ENCODE data around the gene DIAPH2.

Gene DIAPH2

GRCh38 chrX:97211070-97211469 is 526.4 kb downstream of the DIAPH2 start:
- Histone ChIP-seq H3K79me2 (ENCODE audit: insufficient read depth, low read length) (no peaks in the 10 kb centered on the region), H3K9me2 (replicated peaks; ENCODE audit: low read depth, low read length) (no peaks in the 10 kb centered on the region), H3K9me3 (ENCODE audit: insufficient read depth, low read depth, low read length) (no peaks in the 10 kb centered on the region), H3K36me3 (ENCODE audit: insufficient read depth, low read length) (no peaks in the 10 kb centered on the region), H3K4me1 (ENCODE audit: insufficient read depth, low read length, poor library complexity, severe bottlenecking) (no peaks in the 10 kb centered on the region), H3K4me3 (ENCODE audit: low read length, poor library complexity, severe bottlenecking) (no peak overlapping the region), H3K4me2 (ENCODE audit: low read depth, low read length, poor library complexity, severe bottlenecking) (no peak overlapping the region), H3K27me3 (ENCODE audit: insufficient read depth, low read length, poor library complexity, severe bottlenecking) (no peaks in the 10 kb centered on the region), H3K9ac (ENCODE audit: low read depth, low read length, poor library complexity, severe bottlenecking) (no peak overlapping the region), H4K20me1 (ENCODE audit: insufficient read depth, low read length, poor library complexity, severe bottlenecking) (no peaks in the 10 kb centered on the region), H2AFZ (ENCODE audit: low read length) (no peak overlapping the region), H3F3A (ENCODE audit: low read depth) (no peaks in the 10 kb centered on the region)
- no peak for TF ChIP-seq EZH2phosphoT487 (IDR thresholded peaks at IDR 0.05; ENCODE audit: borderline replicate concordance)
- no peak for TF ChIP-seq CTCF (conservative IDR thresholded peaks at IDR 0.05; ENCODE audit: low read length)

- H3K4me1 ChIP-seq (ENCODE audit: insufficient read depth, low read length, poor library complexity, severe bottlenecking): no peaks in the 10 kb centered on the region
- H3K79me2 ChIP-seq (ENCODE audit: insufficient read depth, low read length): no peaks in the 10 kb centered on the region
- H3K9me3 ChIP-seq (ENCODE audit: insufficient read depth, low read depth, low read length): no peaks in the 10 kb centered on the region
- no peaks in the 10 kb centered on the region for H3F3A ChIP-seq (ENCODE audit: low read depth)
- H2AFZ ChIP-seq (ENCODE audit: low read length): no peak overlapping the region
- H3K27me3 ChIP-seq (ENCODE audit: insufficient read depth, low read length, poor library complexity, severe bottlenecking): no peaks in the 10 kb centered on the region
- no peaks in the 10 kb centered on the region for H4K20me1 ChIP-seq (ENCODE audit: insufficient read depth, low read length, poor library complexity, severe bottlenecking)
- H3K9ac ChIP-seq (ENCODE audit: low read depth, low read length, poor library complexity, severe bottlenecking): no peak overlapping the region
- H3K4me3 ChIP-seq (ENCODE audit: low read length, poor library complexity, severe bottlenecking): no peak overlapping the region
- no peak for TF ChIP-seq CTCF (conservative IDR thresholded peaks at IDR 0.05; ENCODE audit: low read length)
- H3K4me2 ChIP-seq (ENCODE audit: low read depth, low read length, poor library complexity, severe bottlenecking): no peak overlapping the region
- H3K9me2 ChIP-seq (replicated peaks; ENCODE audit: low read depth, low read length): no peaks in the 10 kb centered on the region
- no peaks in the 10 kb centered on the region for H3K36me3 ChIP-seq (ENCODE audit: insufficient read depth, low read length)
Measured at GRCh38 chrX:97215186-97215585, 530.5 kb downstream of the DIAPH2 start.

- Histone ChIP-seq H3F3A (ENCODE audit: low read depth) (no peaks in the 10 kb centered on the region), H3K4me1 (ENCODE audit: insufficient read depth, low read length, poor library complexity, severe bottlenecking) (no peaks in the 10 kb centered on the region), H3K36me3 (ENCODE audit: insufficient read depth, low read length) (no peaks in the 10 kb centered on the region), H3K79me2 (ENCODE audit: insufficient read depth, low read length) (no peaks in the 10 kb centered on the region), H3K9me3 (ENCODE audit: insufficient read depth, low read depth, low read length) (no peaks in the 10 kb centered on the region), H3K27me3 (ENCODE audit: insufficient read depth, low read length, poor library complexity, severe bottlenecking) (no peaks in the 10 kb centered on the region), H3K9me2 (replicated peaks; ENCODE audit: low read depth, low read length) (no peaks in the 10 kb centered on the region), H3K4me3 (ENCODE audit: low read length, poor library complexity, severe bottlenecking) (no peak overlapping the region), H2AFZ (ENCODE audit: low read length) (no peak overlapping the region), H3K4me2 (ENCODE audit: low read depth, low read length, poor library complexity, severe bottlenecking) (no peak overlapping the region), H4K20me1 (ENCODE audit: insufficient read depth, low read length, poor library complexity, severe bottlenecking) (no peaks in the 10 kb centered on the region), H3K9ac (ENCODE audit: low read depth, low read length, poor library complexity, severe bottlenecking) (no peak overlapping the region)
- TF ChIP-seq EZH2phosphoT487 (IDR thresholded peaks at IDR 0.05; ENCODE audit: borderline replicate concordance): no peak
- no peak for TF ChIP-seq CTCF (conservative IDR thresholded peaks at IDR 0.05; ENCODE audit: low read length)
Measured at GRCh38 chrX:97224148-97224547, 539.5 kb downstream of the DIAPH2 start.
